Activated naive CD4-positive, alpha-beta T cell treated with anti-CD3 and anti-CD28 coated beads for 36 hours (primary cell): Measurements from ENCODE around the gene TOMM6. TPM values are rescaled to one million over a fixed set of nuclear protein-coding genes. Genes with fewer than 3 reads are reported as not detected.
"Not testable (repeated sequence)": the region's sequence is repeated elsewhere in the genome, so short reads cannot be mapped to it uniquely, and the experiment has no call there.

Experiments
- CTCF ChIA-PET: fragments of 350-600 bp; sonication (Branson Sonifier 250); formaldehyde crosslinking; loops from one replicate; lab custom pipeline; 2021; ENCODE audit warnings: antibody characterized with exemption; lab: Charles Lee
- DNase-seq: peaks from one replicate; pipeline ENCODE4 v3.0.0-alpha.2; 2020
- H3K27ac Mint-ChIP-seq: one replicate; pipeline ENCODE4 v1.8.0; 2021; ENCODE audit warnings: mild to moderate bottlenecking, mixed read lengths
- H3K27me3 Mint-ChIP-seq: one replicate; pipeline ENCODE4 v1.8.0; 2021; ENCODE audit warnings: low read depth, mixed read lengths
- H3K36me3 Mint-ChIP-seq: one replicate; pipeline ENCODE4 v1.8.0; 2021; ENCODE audit warnings: low read depth, mixed read lengths
- H3K4me1 Mint-ChIP-seq: one replicate; pipeline ENCODE4 v1.8.0; 2021; ENCODE audit warnings: low read depth, mixed read lengths
- H3K4me3 Mint-ChIP-seq: one replicate; pipeline ENCODE4 v1.8.0; 2021; ENCODE audit warnings: mild to moderate bottlenecking, moderate library complexity, mixed read lengths
- H3K9me3 Mint-ChIP-seq: one replicate; pipeline ENCODE4 v1.8.0; 2021; ENCODE audit warnings: mixed read lengths
- intact Hi-C: fragments of 100-400 bp; cut with micrococcal nuclease; formaldehyde crosslinking; loops from one replicate; pipeline ENCODE4 v1.15.1; 2023
- total RNA-seq, 2 experiments: library from RNA; stranded (reverse); gene quantifications; one replicate each; pipeline ENCODE4 v1.2.3, GENCODE V29; 2021

TOMM6 gene
- total RNA-seq, 2 experiments from 2014 or later, result 285 to 299 TPM

GRCh38 chr6:41750374-41750773, 37.1 kb upstream of the TOMM6 start:
- no peak for DNase-seq
- intact Hi-C loops, result no loop called here

GRCh38 chr6:41755895-41756294, 31.6 kb upstream of the TOMM6 start:
- CTCF ChIA-PET, result no interaction called here
- no peak overlapping the region for H3K27ac Mint-ChIP-seq
- intact Hi-C loops, result no loop called here
- H3K4me3 Mint-ChIP-seq, result no peak overlapping the region
- no peak for DNase-seq
- H3K36me3 Mint-ChIP-seq, result no peaks in the 10 kb centered on the region
- H3K4me1 Mint-ChIP-seq, result no peaks in the 10 kb centered on the region
- H3K27me3 Mint-ChIP-seq, result no peaks in the 10 kb centered on the region
- H3K9me3 Mint-ChIP-seq, result no peaks in the 10 kb centered on the region

More at GRCh38 chr6:41750374-41750773, 37.1 kb upstream of the TOMM6 start:
- Mint-ChIP-seq H3K27ac (no peak overlapping the region), H3K4me1 (no peaks in the 10 kb centered on the region), H3K4me3 (no peak overlapping the region), H3K36me3 (no peaks in the 10 kb centered on the region), H3K27me3 (no peaks in the 10 kb centered on the region), H3K9me3 (no peaks in the 10 kb centered on the region)
- CTCF ChIA-PET, result interaction anchor here (0.7 to 1.8 kb wide), 2 partner anchors 15 to 989 kb away, joined by 3 to 7 read pairs; partner anchors contain the start of gene TFEB

GRCh38 chr6:41756354-41756753, 31.1 kb upstream of the TOMM6 start:
- DNase-seq, result no peak
- no peak overlapping the region for H3K27ac Mint-ChIP-seq
- no peak overlapping the region for H3K4me3 Mint-ChIP-seq
- H3K4me1 Mint-ChIP-seq, result no peaks in the 10 kb centered on the region
- intact Hi-C loops, result no loop called here
- CTCF ChIA-PET, result interaction anchor here (0.6 to 1.3 kb wide), 2 partner anchors 10 to 11 kb away, joined by 3 to 4 read pairs; no protein-coding TSS in a partner anchor
- H3K36me3 Mint-ChIP-seq, result no peaks in the 10 kb centered on the region
- no peaks in the 10 kb centered on the region for H3K27me3 Mint-ChIP-seq
- H3K9me3 Mint-ChIP-seq, result no peaks in the 10 kb centered on the region

GRCh38 chr6:41757271-41757670, 30.2 kb upstream of the TOMM6 start:
- Mint-ChIP-seq H3K4me3 (no peak overlapping the region), H3K27me3 (no peaks in the 10 kb centered on the region), H3K4me1 (no peaks in the 10 kb centered on the region), H3K27ac (no peak overlapping the region), H3K9me3 (no peaks in the 10 kb centered on the region), H3K36me3 (no peaks in the 10 kb centered on the region)
- no peak for DNase-seq
- CTCF ChIA-PET, result interaction anchor here (0.6 to 1.3 kb wide), 2 partner anchors 10 to 119 kb away, joined by 3 read pairs; no protein-coding TSS in a partner anchor
- intact Hi-C loops, result no loop called here

- no peaks in the 10 kb centered on the region for H3K9me3 Mint-ChIP-seq
- intact Hi-C loops, result no loop called here
- CTCF ChIA-PET, result no interaction called here
Measured at GRCh38 chr6:41757931-41758640, 29.4 kb upstream of the TOMM6 start.

GRCh38 chr6:41758641-41759035, 28.9 kb upstream of the TOMM6 start:
- CTCF ChIA-PET, result no interaction called here
- no peak for DNase-seq
- no peaks in the 10 kb centered on the region for H3K36me3 Mint-ChIP-seq
- no peaks in the 10 kb centered on the region for H3K27me3 Mint-ChIP-seq
- intact Hi-C loops, result no loop called here
- no peak overlapping the region for H3K4me3 Mint-ChIP-seq
- H3K9me3 Mint-ChIP-seq, result no peaks in the 10 kb centered on the region
- H3K27ac Mint-ChIP-seq, result no peak overlapping the region
- H3K4me1 Mint-ChIP-seq, result no peaks in the 10 kb centered on the region

More at GRCh38 chr6:41757931-41758640, 29.4 kb upstream of the TOMM6 start:
- DNase-seq, result no peak
- no peaks in the 10 kb centered on the region for H3K27me3 Mint-ChIP-seq
- no peak overlapping the region for H3K27ac Mint-ChIP-seq
- no peaks in the 10 kb centered on the region for H3K36me3 Mint-ChIP-seq
- no peaks in the 10 kb centered on the region for H3K4me1 Mint-ChIP-seq
- H3K4me3 Mint-ChIP-seq, result no peak overlapping the region

- H3K4me1 Mint-ChIP-seq, result no peaks in the 10 kb centered on the region
- no peak overlapping the region for H3K27ac Mint-ChIP-seq
- intact Hi-C loops, result no loop called here
- H3K36me3 Mint-ChIP-seq, result no peaks in the 10 kb centered on the region
- H3K9me3 Mint-ChIP-seq, result no peaks in the 10 kb centered on the region
- CTCF ChIA-PET, result no interaction called here
- H3K4me3 Mint-ChIP-seq, result no peak overlapping the region
- H3K27me3 Mint-ChIP-seq, result no peaks in the 10 kb centered on the region
- DNase-seq, result no peak
Measured at GRCh38 chr6:41759106-41759904, 28.2 kb upstream of the TOMM6 start.

GRCh38 chr6:41759905-41760579, 27.5 kb upstream of the TOMM6 start:
- Mint-ChIP-seq H3K4me3 (no peak overlapping the region), H3K27ac (no peak overlapping the region), H3K27me3 (no peaks in the 10 kb centered on the region), H3K4me1 (no peaks in the 10 kb centered on the region), H3K36me3 (no peaks in the 10 kb centered on the region), H3K9me3 (no peaks in the 10 kb centered on the region)
- CTCF ChIA-PET, result no interaction called here
- intact Hi-C loops, result no loop called here
- DNase-seq, result no peak

- Mint-ChIP-seq H3K36me3 (no peaks in the 10 kb centered on the region), H3K27me3 (no peaks in the 10 kb centered on the region), H3K9me3 (no peaks in the 10 kb centered on the region), H3K27ac (no peak overlapping the region), H3K4me1 (peaks cover 2% of the 10 kb centered on the region), H3K4me3 (no peak overlapping the region)
- DNase-seq, result no peak
- intact Hi-C loops, result no loop called here
- CTCF ChIA-PET, result interaction anchor here (0.5 kb wide), 1 partner anchor 59 kb away, joined by 4 read pairs; no protein-coding TSS in a partner anchor
Measured at GRCh38 chr6:41763470-41763869, 24.0 kb upstream of the TOMM6 start.

GRCh38 chr6:41766043-41766664, 21.3 kb upstream of the TOMM6 start:
- H3K36me3 Mint-ChIP-seq, H3K9me3 Mint-ChIP-seq, H3K27me3 Mint-ChIP-seq, intact Hi-C loops, DNase-seq, H3K27ac Mint-ChIP-seq, H3K4me1 Mint-ChIP-seq, H3K4me3 Mint-ChIP-seq: not testable (repeated sequence)
- CTCF ChIA-PET, result interaction anchor here (0.7 to 0.9 kb wide), 2 partner anchors 9 to 569 kb away, joined by 3 read pairs; no protein-coding TSS in a partner anchor

GRCh38 chr6:41767112-41767833, 20.2 kb upstream of the TOMM6 start:
- Mint-ChIP-seq H3K36me3 (peaks cover 2% of the 10 kb centered on the region), H3K27me3 (no peaks in the 10 kb centered on the region), H3K27ac (no peak overlapping the region), H3K4me1 (peaks cover 8% of the 10 kb centered on the region), H3K9me3 (no peaks in the 10 kb centered on the region), H3K4me3 (no peak overlapping the region)
- no peak for DNase-seq
- intact Hi-C loops, result no loop called here
- CTCF ChIA-PET, result interaction anchor here (0.9 kb wide), 1 partner anchor 10 kb away, joined by 3 read pairs; no protein-coding TSS in a partner anchor
